MV-4-11 (cell line): ENCODE data around the gene ULK3.
A peak's percentile ranks its signal among the peaks of the same experiment; 100 is the strongest.
"Not testable (repeated sequence)": the region's sequence is repeated elsewhere in the genome, so short reads cannot be mapped to it uniquely, and the experiment has no call there.

Experiments used
- DNase-seq: peaks from one replicate; lab custom pipeline; 2025; lab: John Stamatoyannopoulos, UW

The ULK3 gene, protein sequence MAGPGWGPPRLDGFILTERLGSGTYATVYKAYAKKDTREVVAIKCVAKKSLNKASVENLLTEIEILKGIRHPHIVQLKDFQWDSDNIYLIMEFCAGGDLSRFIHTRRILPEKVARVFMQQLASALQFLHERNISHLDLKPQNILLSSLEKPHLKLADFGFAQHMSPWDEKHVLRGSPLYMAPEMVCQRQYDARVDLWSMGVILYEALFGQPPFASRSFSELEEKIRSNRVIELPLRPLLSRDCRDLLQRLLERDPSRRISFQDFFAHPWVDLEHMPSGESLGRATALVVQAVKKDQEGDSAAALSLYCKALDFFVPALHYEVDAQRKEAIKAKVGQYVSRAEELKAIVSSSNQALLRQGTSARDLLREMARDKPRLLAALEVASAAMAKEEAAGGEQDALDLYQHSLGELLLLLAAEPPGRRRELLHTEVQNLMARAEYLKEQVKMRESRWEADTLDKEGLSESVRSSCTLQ

DNA sequence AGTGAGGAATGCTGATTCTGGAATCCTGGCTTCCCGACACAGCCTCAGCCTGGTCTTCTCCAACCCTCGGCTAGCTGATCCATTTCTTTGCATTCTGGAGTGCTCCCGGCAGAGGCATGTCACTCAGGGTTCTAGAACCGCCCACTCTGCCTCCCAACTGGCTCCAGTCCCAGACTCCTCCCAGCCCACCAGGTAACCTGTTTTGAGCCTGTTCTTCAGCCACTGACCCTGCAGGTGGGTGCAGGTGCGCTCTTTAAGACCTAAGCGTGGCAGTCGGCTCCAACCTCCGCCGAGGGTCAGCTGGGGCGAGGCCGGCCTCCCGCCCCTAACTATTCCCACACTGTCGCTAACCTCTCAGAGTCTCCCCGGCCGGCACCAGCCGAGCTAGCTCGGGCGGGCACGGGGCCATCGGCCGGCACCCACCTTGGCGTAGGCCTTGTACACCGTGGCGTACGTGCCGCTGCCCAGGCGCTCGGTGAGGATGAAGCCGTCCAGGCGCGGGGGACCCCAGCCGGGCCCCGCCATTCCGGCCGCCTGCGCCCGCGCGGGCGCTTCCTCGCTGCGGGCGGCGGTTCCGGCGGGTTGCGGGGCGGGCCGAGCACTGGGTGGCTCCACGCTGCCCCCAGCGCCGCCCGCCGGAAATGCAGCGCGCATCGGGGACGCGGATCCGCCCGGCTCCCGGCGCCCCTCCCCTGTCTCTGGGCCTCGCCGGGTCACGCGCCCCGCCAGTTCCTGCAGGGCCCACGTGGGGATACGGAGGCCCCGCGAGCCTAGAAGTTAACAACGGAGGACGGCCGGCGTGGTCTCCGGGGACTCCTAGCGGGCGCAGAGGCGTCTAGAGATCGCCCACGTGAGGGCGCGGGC lies at the start of gene ULK3:
ULK3 (minus strand) TSS at position 576 of the 864 bp plus-strand sequence; CDS start at position 525, 51 bp downstream.
- DNase-seq: peak; percentile 84

DNA sequence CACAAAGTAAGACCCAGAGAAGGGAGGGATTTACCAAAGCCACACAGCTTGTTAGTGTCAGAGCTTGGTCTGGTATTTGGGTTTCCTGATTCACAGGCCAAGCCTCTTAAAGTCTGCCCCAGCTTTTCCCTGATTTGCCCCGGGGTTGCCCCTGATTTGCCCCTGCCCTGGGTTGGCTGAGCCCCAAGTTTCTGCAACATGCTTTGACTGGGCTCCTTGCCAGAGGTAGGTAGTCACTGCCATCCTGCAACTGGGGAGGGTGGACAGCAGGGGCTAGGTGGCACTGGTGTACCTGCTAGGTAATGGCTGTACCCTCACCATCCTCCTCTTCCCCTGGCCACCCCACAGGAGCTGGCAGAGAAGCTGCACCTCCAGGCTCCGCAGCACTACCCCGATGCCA lies 49.4 kb upstream of the ULK3 start:
- no peak for DNase-seq

- DNase-seq: no peak
Observed at GRCh38 chr15:74891469-74891868, 48.5 kb upstream of the ULK3 start.

GRCh38 chr15:74890665-74890960 lies 47.7 kb upstream of the ULK3 start:
- no peak for DNase-seq

- peak; percentile 71 for DNase-seq
Observed at GRCh38 chr15:74889883-74890664, 47.1 kb upstream of the ULK3 start, which contains the start of gene MPI. Gene MPI, plus strand, starts transcription at chr15:74890042. Its CDS starts 32 bp downstream, at chr15:74890074.

- peak; percentile 28 for DNase-seq
Observed at GRCh38 chr15:74889390-74889882, 46.5 kb upstream of the ULK3 start.

DNA sequence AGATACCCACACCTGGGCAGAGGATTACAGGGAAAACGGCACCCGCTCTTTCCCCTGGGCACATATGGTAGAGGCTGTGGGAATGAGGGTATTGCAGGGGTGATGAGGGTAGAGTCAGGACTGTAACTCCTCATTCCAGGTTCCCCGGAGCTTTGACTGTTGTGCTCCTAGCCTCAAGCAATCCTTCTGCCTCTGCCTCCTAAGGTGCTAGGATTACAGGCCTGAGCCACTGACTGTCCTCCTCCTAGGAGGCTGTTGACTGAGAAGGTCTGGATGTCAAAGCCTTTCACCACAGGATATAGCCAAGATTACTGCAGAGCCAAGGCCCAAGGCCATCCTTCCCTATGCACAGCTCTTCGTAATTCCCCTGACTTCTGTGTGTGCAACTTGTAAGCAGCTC lies 45.8 kb upstream of the ULK3 start:
- DNase-seq: no peak

- DNase-seq: not testable (repeated sequence)
Observed at GRCh38 chr15:74887537-74888193, 44.7 kb upstream of the ULK3 start.

DNA sequence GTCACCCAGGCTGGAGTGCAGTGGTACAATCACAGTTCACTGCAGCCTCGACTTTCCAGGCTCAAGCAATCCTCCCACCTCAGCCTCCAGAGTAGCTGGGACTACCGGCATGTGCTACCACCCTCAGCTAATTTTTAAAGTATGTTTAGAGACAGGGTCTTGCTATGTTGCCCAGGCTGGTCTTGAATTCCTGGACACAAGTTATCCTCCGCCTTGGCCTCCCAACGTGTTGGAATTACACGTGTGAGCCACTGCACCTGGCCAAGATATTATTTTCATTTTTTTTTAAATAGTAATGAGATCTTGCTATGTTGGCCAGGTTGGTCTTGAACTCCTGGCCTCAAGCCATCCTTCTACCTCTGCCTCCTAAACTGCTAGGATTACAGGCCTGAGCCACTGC lies 42.5 kb upstream of the ULK3 start:
- DNase-seq: no peak

DNA sequence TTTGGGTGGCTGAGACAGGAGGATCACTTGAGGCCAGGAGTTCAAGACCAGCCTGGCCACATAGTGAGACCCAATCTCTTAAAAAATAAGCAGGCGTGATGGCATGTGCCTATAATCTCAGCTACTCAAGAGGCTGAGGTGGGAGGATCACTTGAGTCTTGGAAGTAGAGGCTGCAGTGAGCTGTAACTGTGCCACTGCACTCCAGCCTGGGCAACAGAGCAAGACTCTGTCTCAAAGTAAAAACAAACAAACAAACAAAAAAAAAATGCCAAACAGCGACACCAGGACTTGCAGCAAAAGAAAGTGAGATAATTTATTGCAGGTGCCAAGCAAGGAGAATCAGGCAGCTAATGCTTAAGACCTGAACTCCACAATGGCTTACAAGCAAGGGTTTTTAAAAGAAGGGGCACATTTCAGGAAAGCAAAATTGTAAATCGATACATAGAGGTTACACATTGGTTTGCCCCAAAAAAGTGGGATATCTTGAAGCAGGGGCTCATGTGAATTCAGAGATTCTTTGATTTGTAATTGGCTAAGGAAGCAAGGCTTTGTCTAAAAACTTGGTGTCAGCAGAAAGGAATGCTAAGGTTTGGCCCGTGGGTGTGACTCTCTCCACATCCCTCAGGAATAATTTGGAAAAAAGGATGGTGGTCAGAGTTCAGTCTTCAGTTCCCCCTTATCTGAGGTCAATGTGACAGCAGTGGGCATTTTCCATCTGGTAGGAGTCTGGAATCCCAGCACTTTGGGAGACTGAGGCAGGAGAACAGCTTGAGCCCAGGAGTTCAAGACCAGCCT lies 41.7 kb upstream of the ULK3 start:
- no peak for DNase-seq

GRCh38 chr15:74882528-74882927 lies 39.6 kb upstream of the ULK3 start:
- no peak for DNase-seq

DNA sequence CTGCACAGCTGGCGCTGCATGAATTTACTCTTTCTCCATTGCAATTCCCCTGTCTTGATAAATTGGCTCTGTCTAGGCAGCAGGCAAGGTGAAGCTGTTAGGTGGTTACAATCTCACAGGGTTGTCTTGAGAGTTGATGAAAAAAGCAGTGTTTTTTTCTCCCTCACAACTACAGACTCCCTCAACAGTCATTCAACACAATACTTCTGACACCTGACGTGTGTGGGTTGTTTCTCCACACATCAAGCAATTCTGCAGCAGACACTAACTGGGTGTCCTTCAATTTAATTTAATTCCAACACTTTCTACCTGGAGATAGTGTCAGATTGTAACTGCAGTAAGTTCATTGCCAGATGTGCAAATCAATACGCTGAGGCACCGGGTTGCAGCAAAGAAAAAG lies 35.3 kb upstream of the ULK3 start:
- no peak for DNase-seq

DNA sequence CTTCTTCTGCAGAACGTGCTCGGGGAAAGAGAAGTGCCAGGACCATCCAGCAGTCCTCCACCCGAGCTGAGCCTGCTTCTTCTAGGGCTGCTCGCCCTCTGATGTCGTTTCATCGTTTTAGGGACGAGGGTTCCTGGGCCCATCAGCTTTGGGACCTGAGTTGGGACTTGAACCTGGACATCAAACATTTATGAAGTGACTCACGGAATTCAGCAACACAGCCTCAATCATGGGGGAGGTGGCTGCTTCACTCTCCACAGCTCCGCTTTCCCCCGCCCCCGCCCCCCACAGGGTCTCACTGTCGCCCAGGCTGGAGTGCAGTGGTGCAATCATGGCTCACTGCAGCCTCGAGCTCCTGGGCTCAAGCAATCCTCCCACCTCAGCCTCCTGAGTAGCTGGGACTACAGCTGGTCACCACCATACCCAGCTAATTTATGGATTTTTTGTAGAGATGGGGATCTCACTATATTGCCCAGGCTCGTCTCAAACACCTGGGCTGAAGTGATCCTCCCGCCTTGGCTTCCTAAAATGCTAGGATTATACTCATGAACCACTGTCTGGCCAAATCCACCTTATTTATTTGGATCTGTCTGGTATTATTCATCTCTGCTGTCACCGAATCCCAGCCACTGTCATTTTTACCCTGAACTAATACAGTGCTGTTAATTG lies 30.9 kb upstream of the ULK3 start:
- peak; percentile 29 for DNase-seq

- peak; percentile 91 for DNase-seq
Observed at GRCh38 chr15:74873036-74873755, 30.2 kb upstream of the ULK3 start, which contains the start of gene SCAMP2. Gene SCAMP2, minus strand, starts transcription at chr15:74873365. Its CDS starts 110 bp downstream, at chr15:74873255.

DNA sequence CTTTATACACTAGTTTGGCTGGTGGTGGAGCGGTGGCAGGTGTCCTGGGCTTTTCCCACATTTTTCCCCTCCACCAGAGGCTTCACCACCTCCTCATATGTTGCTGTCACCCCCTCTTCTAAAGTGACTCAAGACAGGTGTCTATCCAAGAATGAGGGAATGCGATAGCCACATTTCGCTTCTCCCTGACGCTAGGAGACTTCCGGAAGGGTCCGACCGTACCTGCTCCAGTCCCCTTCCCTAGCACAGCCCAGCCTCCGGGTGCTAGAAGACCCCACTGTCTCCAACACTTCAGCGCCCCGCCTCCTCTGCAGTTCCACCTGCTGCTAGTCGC lies 29.7 kb upstream of the ULK3 start:
- DNase-seq: no peak

GRCh38 chr15:74870436-74871215 lies 27.7 kb upstream of the ULK3 start:
- peak; percentile 45 for DNase-seq

GRCh38 chr15:74869726-74870407 lies 26.9 kb upstream of the ULK3 start:
- peak; percentile 98 for DNase-seq

DNA sequence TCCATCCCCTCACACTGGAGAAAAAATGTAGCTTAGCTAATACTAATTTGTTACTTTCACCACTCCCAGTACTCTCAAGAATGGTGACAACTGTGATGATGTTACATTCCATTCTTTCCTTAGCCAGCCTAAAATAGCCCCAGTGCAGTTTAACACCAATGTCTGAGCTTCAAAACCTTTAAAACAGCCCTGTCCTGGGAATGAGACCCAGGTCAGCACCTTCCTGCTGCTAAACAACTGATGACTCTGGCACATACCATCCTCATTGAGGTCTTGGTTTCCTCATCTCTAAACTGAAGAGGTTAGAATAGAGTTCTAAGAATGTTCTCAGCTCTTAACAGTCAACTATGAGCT lies 26.4 kb upstream of the ULK3 start:
- DNase-seq: no peak
